SKM-1 (cell line): ENCODE results near the gene WNT7B.

ENCODE experiments used
- DNase-seq: peaks from one replicate; lab custom pipeline; 2025; ENCODE audit not compliant: unreplicated experiment; lab: John Stamatoyannopoulos, UW

Gene WNT7B

GRCh38 chr22:45960477-45961386 lies 16.2 kb downstream of the WNT7B start:
- no peak for DNase-seq

GRCh38 chr22:45959719-45960476 lies 17.1 kb downstream of the WNT7B start:
- no peak for DNase-seq

- no peak for DNase-seq
These were observed 18.0 kb downstream of the WNT7B start for GRCh38 chr22:45958971-45959370.

- no peak for DNase-seq
These were observed 19.1 kb downstream of the WNT7B start for GRCh38 chr22:45957826-45958225.

- DNase-seq: no peak
These were observed 23.8 kb downstream of the WNT7B start for GRCh38 chr22:45953178-45953577.

- DNase-seq: no peak
These were observed 24.4 kb downstream of the WNT7B start for GRCh38 chr22:45952553-45952952.

GRCh38 chr22:45952151-45952550 lies 24.8 kb downstream of the WNT7B start:
- DNase-seq: no peak

GRCh38 chr22:45949891-45950290 lies 27.1 kb downstream of the WNT7B start:
- no peak for DNase-seq

GRCh38 chr22:45949258-45949870 lies 27.6 kb downstream of the WNT7B start:
- no peak for DNase-seq

- DNase-seq: no peak
These were observed 28.8 kb downstream of the WNT7B start for GRCh38 chr22:45948081-45948648.

- no peak for DNase-seq
These were observed 30.0 kb downstream of the WNT7B start for GRCh38 chr22:45946805-45947600.

- DNase-seq: no peak
These were observed 31.3 kb downstream of the WNT7B start for GRCh38 chr22:45945621-45946106.

GRCh38 chr22:45942787-45943493 lies 34.0 kb downstream of the WNT7B start:
- DNase-seq: no peak

- DNase-seq: no peak
These were observed 34.6 kb downstream of the WNT7B start for GRCh38 chr22:45942344-45942743.

- no peak for DNase-seq
These were observed 38.0 kb downstream of the WNT7B start for GRCh38 chr22:45938913-45939312.

- no peak for DNase-seq
These were observed 39.0 kb downstream of the WNT7B start for GRCh38 chr22:45937960-45938359.

- DNase-seq: no peak
These were observed 41.4 kb downstream of the WNT7B start for GRCh38 chr22:45935573-45935972.

GRCh38 chr22:45934659-45935341 lies 42.2 kb downstream of the WNT7B start:
- DNase-seq: no peak

GRCh38 chr22:45934168-45934564 lies 42.8 kb downstream of the WNT7B start:
- DNase-seq: no peak
